Karpas-422 (cell line): ENCODE measurements around the gene L1CAM. TPM values are rescaled to one million over a fixed set of nuclear protein-coding genes. Genes with fewer than 3 reads are reported as not detected.

Source experiments
- DNase-seq: peaks from one replicate; pipeline ENCODE4 v3.0.0-alpha.2; 2015
- H2AFZ ChIP-seq: fragments of 200-600 bp; sonication (generic); 2 replicates; pipeline ENCODE4 v1.6.1; 2014; ENCODE audit warnings: antibody characterized with exemption, low read length, mixed read lengths
- H3K27ac ChIP-seq: fragments of 200-600 bp; sonication (generic); 2 replicates; pipeline ENCODE4 v1.5.1; 2014; ENCODE audit warnings: mild to moderate bottlenecking, low read length, moderate library complexity
- H3K27me3 ChIP-seq: fragments of 200-600 bp; sonication (generic); 2 replicates; pipeline ENCODE4 v1.6.1; 2014; ENCODE audit warnings: low read length, mixed read lengths
- H3K36me3 ChIP-seq: fragments of 200-600 bp; sonication (generic); 2 replicates; pipeline ENCODE4 v1.6.1; 2014; ENCODE audit warnings: low read length, mixed read lengths; ENCODE audit not compliant: insufficient read depth
- H3K4me1 ChIP-seq: fragments of 200-600 bp; sonication (generic); 2 replicates; pipeline ENCODE4 v1.6.1; 2014; ENCODE audit warnings: mild to moderate bottlenecking, low read length, mixed read lengths
- H3K4me2 ChIP-seq: fragments of 200-600 bp; sonication (generic); 2 replicates; pipeline ENCODE4 v1.6.1; 2014; ENCODE audit warnings: low read length, low read depth, mild to moderate bottlenecking; ENCODE audit not compliant: poor library complexity, severe bottlenecking
- H3K4me3 ChIP-seq: fragments of 200-600 bp; sonication (generic); 2 replicates; pipeline ENCODE4 v1.5.1; 2014; ENCODE audit warnings: mild to moderate bottlenecking, antibody characterized with exemption, low read length, mixed read lengths
- H3K79me2 ChIP-seq: fragments of 200-600 bp; sonication (generic); 2 replicates; pipeline ENCODE4 v1.6.1; 2014; ENCODE audit warnings: mild to moderate bottlenecking, low read length, mixed read lengths
- H3K9ac ChIP-seq: fragments of 200-600 bp; sonication (generic); 2 replicates; pipeline ENCODE4 v1.6.0; 2014; ENCODE audit warnings: low read length
- H3K9me2 ChIP-seq: fragments of 200-600 bp; sonication (generic), shearing (Covaris generic); replicated peaks from 2 replicates; pipeline ENCODE4 v1.6.0; 2014; ENCODE audit warnings: mild to moderate bottlenecking, low read length, moderate library complexity; ENCODE audit not compliant: insufficient read depth
- H3K9me3 ChIP-seq: fragments of 300-700, 200-600 bp; sonication (generic); 2 replicates; pipeline ENCODE4 v1.6.1; 2014; ENCODE audit warnings: low read length, mixed read lengths
- H4K20me1 ChIP-seq: fragments of 200-600 bp; sonication (generic); 2 replicates; pipeline ENCODE4 v1.6.1; 2014; ENCODE audit warnings: mild to moderate bottlenecking, antibody characterized with exemption, low read length, low read depth; ENCODE audit not compliant: insufficient read depth
- total RNA-seq: library from RNA; depleted of rRNA; stranded (reverse); fragments of >200 nt; shearing (Covaris generic); gene quantifications from 2 replicates; pipeline ENCODE4 v1.2.3, GENCODE V29; 2014; ENCODE audit warnings: low replicate concordance

Gene L1CAM
- total RNA-seq, 1 experiment from 2014 or later: not detected

DNA sequence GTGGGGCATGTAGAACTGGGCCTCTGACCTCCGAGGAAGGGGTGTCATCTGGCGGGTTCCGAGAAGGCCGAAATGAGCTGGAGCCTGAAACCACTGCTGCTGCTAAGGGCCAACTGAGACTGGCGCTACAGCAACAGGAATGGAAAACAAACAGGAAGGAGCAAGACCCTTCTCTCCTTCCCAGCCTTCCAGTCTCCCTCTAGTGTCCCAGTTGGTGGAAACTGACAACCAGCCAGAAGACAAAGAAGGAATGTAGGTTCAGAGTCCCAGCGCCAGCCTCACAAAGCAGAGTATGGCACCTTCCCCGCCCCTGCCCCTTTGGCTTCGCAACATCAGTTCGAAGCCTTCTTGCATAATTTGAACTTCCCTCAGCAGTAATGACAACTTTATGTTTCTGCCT lies 31.3 kb downstream of the L1CAM start:
- H3K79me2 ChIP-seq: no peaks in the 10 kb centered on the region
- H3K4me1 ChIP-seq: no peaks in the 10 kb centered on the region
- no peaks in the 10 kb centered on the region for H3K36me3 ChIP-seq
- no peak overlapping the region for H3K27ac ChIP-seq
- no peaks in the 10 kb centered on the region; the same call in 1 of the 2 replicates for H4K20me1 ChIP-seq
- H3K4me2 ChIP-seq: no peak overlapping the region
- DNase-seq: no peak
- no peaks in the 10 kb centered on the region for H3K9me3 ChIP-seq
- H3K27me3 ChIP-seq: no peaks in the 10 kb centered on the region
- no peak overlapping the region for H3K9ac ChIP-seq
- H3K4me3 ChIP-seq: no peak overlapping the region
- H2AFZ ChIP-seq: no peak overlapping the region
- H3K9me2 ChIP-seq: no peaks in the 10 kb centered on the region

DNA sequence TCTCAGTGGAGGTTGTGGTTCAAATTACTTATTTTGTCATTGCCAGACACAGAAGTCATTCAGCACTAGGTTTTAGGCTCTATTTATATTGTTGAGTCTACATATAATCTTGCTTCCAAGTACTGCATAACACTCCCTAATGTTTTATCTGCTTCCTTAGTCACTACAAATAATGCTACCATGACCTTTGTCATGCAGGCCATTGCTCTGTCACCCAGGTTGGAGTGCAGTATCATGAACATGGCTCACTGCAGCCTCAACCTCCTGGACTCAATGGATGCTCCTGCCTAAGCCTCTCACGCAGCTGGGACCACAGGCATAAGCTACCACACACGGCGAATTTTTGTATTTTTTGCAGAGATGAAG lies 32.1 kb downstream of the L1CAM start:
- Histone ChIP-seq H3K9ac (no peak overlapping the region), H3K4me3 (no peak overlapping the region), H3K79me2 (no peaks in the 10 kb centered on the region), H3K9me3 (no peaks in the 10 kb centered on the region), H3K9me2 (no peaks in the 10 kb centered on the region), H3K27ac (no peak overlapping the region), H3K27me3 (no peaks in the 10 kb centered on the region), H3K4me1 (no peaks in the 10 kb centered on the region), H2AFZ (no peak overlapping the region), H4K20me1 (no peaks in the 10 kb centered on the region; the same call in 1 of the 2 replicates), H3K36me3 (no peaks in the 10 kb centered on the region), H3K4me2 (no peak overlapping the region)
- DNase-seq: no peak

DNA sequence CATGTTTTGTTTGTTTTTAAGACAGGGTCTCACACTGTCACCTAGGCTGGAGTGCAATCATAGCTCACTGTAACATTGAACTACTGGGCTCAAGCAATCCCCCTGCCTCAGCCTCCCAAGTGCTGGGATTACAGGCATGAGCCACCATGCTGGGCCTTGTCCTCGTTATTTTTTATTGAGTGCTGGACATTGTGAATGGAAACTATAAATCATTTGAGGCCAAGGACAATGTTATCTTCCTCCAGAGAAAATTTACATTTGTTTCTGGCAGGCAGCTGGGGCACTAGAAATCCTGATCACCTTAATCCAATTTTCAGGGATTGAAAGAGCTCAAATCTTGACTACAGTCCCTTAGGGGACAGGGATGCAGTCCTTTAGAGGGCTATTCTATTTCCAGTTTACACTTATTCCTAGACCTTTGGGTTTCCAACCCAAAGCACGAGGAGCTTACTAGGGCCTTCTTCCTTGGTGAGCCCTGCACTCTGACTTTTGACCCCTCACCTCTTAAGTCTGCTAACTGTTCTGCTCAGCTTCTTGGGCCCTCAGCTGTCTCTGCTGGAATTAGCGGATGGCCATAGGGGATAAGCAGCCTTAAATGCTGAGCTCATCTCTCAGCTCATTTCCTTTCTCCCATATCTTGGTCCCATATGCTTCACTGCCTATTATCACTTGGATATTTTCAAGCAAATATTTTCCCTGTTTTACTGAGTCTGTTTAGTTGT lies 32.6 kb downstream of the L1CAM start:
- H3K79me2 ChIP-seq: no peaks in the 10 kb centered on the region
- no peak overlapping the region for H2AFZ ChIP-seq
- no peak overlapping the region for H3K9ac ChIP-seq
- H3K4me2 ChIP-seq: no peak overlapping the region
- H3K9me3 ChIP-seq: no peaks in the 10 kb centered on the region
- H3K36me3 ChIP-seq: no peaks in the 10 kb centered on the region
- H3K9me2 ChIP-seq: no peaks in the 10 kb centered on the region
- DNase-seq: no peak
- H4K20me1 ChIP-seq: no peaks in the 10 kb centered on the region; the same call in 1 of the 2 replicates
- no peak overlapping the region for H3K27ac ChIP-seq
- H3K4me3 ChIP-seq: no peak overlapping the region
- no peaks in the 10 kb centered on the region for H3K4me1 ChIP-seq
- H3K27me3 ChIP-seq: no peaks in the 10 kb centered on the region

DNA sequence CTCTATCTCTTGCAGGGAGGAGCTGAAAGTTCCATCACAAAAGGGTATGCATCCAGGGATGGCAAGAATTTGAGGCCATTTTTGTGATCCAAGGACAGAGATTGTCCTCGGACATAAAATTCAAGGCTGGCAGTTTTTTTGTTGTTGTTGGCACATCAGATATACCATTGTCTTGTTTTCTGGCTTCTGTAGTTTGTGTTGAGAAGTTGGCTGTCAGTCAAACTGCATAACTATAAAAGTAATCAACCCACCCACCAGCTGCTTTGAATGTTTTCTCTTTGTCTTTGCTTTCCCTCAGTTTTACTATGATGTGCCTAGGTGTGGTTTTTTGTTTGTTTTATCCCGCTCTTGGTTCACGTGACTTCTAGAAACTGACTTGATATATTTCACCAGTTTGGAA lies 34.0 kb downstream of the L1CAM start:
- Histone ChIP-seq H3K79me2 (no peaks in the 10 kb centered on the region), H3K27ac (no peak overlapping the region), H4K20me1 (no peaks in the 10 kb centered on the region; the same call in 1 of the 2 replicates), H3K4me3 (no peak overlapping the region), H3K27me3 (no peaks in the 10 kb centered on the region), H3K9me3 (no peaks in the 10 kb centered on the region), H2AFZ (no peak overlapping the region), H3K36me3 (no peaks in the 10 kb centered on the region), H3K9ac (no peak overlapping the region), H3K4me1 (no peaks in the 10 kb centered on the region), H3K9me2 (no peaks in the 10 kb centered on the region), H3K4me2 (no peak overlapping the region)
- DNase-seq: no peak

DNA sequence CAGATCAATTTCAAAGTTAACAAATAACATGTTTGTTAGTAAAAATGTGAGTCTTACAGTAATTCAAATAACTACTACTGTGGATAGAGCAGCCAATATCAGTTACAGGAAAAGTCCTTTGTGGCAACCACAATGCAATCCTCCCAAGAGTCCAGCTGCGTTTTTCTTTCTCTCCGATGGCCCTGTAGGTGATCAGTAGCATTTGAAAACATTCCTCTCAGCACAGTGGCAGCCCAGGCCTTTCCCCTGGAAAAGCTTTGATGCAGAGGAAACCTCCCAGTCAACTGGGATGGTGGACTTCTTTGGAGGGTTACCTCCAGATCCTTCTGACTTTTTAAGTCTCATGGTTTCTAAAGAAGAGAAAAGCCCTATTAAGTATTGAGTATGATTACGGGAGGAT lies 37.6 kb downstream of the L1CAM start:
- H3K36me3 ChIP-seq: no peaks in the 10 kb centered on the region
- H3K27ac ChIP-seq: no peak overlapping the region
- no peaks in the 10 kb centered on the region for H3K79me2 ChIP-seq
- no peaks in the 10 kb centered on the region; the same call in 1 of the 2 replicates for H4K20me1 ChIP-seq
- DNase-seq: no peak
- H3K9ac ChIP-seq: no peak overlapping the region
- no peak overlapping the region for H3K4me2 ChIP-seq
- no peaks in the 10 kb centered on the region for H3K9me2 ChIP-seq
- H3K4me1 ChIP-seq: no peaks in the 10 kb centered on the region
- no peak overlapping the region for H3K4me3 ChIP-seq
- no peaks in the 10 kb centered on the region for H3K27me3 ChIP-seq
- H3K9me3 ChIP-seq: no peaks in the 10 kb centered on the region
- H2AFZ ChIP-seq: no peak overlapping the region

DNA sequence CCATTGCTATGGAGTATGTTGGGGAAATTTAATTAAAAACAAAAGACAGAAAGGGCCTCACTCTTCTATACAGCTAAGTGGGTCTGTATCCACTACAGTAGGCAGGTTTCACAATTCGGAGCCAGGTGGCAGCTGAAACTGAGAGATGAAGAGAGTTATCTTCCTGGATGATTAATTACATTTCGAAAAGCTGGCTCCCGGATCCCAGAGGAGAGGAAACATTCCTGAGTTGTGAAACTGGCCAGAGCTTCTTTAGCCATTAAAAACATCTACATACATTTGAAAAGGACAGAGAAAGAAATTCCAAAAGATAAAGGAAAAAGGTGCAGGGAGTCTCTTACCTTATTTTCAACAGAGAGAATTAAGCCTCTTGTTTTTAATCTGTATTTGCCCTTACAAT lies 40.1 kb downstream of the L1CAM start:
- no peaks in the 10 kb centered on the region for H4K20me1 ChIP-seq
- H3K79me2 ChIP-seq: no peaks in the 10 kb centered on the region
- H3K27ac ChIP-seq: no peak overlapping the region
- no peak overlapping the region for H3K4me3 ChIP-seq
- H3K4me2 ChIP-seq: no peak overlapping the region
- DNase-seq: no peak
- no peaks in the 10 kb centered on the region for H3K9me2 ChIP-seq
- no peak overlapping the region for H2AFZ ChIP-seq
- no peaks in the 10 kb centered on the region for H3K9me3 ChIP-seq
- H3K36me3 ChIP-seq: no peaks in the 10 kb centered on the region
- no peaks in the 10 kb centered on the region for H3K4me1 ChIP-seq
- H3K27me3 ChIP-seq: no peaks in the 10 kb centered on the region
- no peak overlapping the region for H3K9ac ChIP-seq

DNA sequence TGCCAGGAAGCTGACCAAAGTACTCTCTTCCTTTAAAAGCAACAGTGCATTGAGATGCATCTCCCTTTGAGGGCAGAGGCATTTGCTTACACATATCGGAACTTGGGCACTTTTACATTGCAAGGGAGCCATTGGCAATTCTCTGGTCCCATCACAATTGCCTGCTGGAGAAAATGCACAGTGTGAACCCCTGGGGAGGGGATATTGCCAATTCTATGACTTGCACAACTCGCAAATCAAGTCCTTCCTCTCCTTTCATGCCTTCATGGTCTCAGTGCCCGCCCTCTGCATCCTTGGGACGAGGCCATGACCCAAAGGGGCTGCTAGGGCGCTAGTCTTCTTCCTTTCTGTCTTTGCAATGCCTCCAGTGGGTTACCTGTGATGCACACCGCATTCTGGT lies 40.8 kb downstream of the L1CAM start:
- H3K36me3 ChIP-seq: no peaks in the 10 kb centered on the region
- no peak overlapping the region for H3K9ac ChIP-seq
- DNase-seq: no peak
- H3K4me3 ChIP-seq: no peak overlapping the region
- H3K4me2 ChIP-seq: no peak overlapping the region
- H3K27me3 ChIP-seq: no peaks in the 10 kb centered on the region
- no peaks in the 10 kb centered on the region for H3K9me3 ChIP-seq
- H3K9me2 ChIP-seq: no peaks in the 10 kb centered on the region
- no peak overlapping the region for H3K27ac ChIP-seq
- H3K79me2 ChIP-seq: no peaks in the 10 kb centered on the region
- H4K20me1 ChIP-seq: no peaks in the 10 kb centered on the region
- H2AFZ ChIP-seq: no peak overlapping the region
- H3K4me1 ChIP-seq: no peaks in the 10 kb centered on the region

DNA sequence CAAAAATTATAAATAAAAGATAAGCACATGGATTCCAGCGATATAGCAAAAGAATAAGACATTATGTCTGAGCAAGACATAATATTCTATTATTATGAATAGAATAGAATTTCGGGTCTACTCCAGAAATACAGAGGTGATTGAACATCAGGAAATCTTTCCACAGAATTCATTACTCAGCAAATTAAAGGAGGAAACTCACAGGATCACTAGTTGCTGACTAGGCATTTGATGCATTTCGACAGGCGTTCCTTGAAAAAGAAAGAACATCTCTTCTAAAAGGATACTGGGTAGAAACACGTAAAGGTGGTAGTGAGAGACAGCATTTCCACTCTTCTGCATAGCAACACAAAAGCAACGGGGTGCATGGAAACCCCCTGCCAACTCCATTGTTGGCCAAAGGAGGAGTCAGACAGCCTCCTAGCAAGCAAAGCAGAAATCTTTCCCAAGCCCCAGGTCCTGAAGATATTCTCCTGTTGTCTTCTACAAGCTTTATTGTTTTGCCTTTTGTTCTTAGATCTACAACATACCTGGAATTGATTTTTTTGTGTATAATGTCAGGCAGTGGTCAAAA lies 41.4 kb downstream of the L1CAM start:
- H3K9me3 ChIP-seq: no peaks in the 10 kb centered on the region
- H4K20me1 ChIP-seq: no peaks in the 10 kb centered on the region
- H3K79me2 ChIP-seq: no peaks in the 10 kb centered on the region
- H3K27me3 ChIP-seq: no peaks in the 10 kb centered on the region
- no peaks in the 10 kb centered on the region for H3K4me1 ChIP-seq
- H3K9ac ChIP-seq: no peak overlapping the region
- H3K27ac ChIP-seq: no peak overlapping the region
- no peaks in the 10 kb centered on the region for H3K9me2 ChIP-seq
- no peak for DNase-seq
- no peak overlapping the region for H2AFZ ChIP-seq
- no peaks in the 10 kb centered on the region for H3K36me3 ChIP-seq
- no peak overlapping the region for H3K4me2 ChIP-seq
- no peak overlapping the region for H3K4me3 ChIP-seq
